ENCODE results near the gene EIF3I. TPM values are rescaled to one million over a fixed set of nuclear protein-coding genes. Genes with fewer than 3 reads are reported as not detected.
A peak's percentile ranks its signal among the peaks of the same experiment; 100 is the strongest.

The EIF3I gene
- total and polyA plus RNA-seq, 10 of the 15 experiments (the other 5 are each of a cell fraction or from before 2014, with no cell fraction given) = 208 to 606 (median 352) TPM

GRCh38 chr1:32269744-32270143 is 47.5 kb downstream of the EIF3I start (continued):
- TF ChIP-seq SREBF2 (IDR thresholded peaks at IDR 0.05; ENCODE audit: low read length) (no peak), USF2 (IDR thresholded peaks at IDR 0.05; ENCODE audit: borderline replicate concordance, low read depth, low read length) (no peak), MLLT1 (IDR thresholded peaks at IDR 0.05) (no peak), EZH2 (IDR thresholded peaks at IDR 0.05; ENCODE audit: borderline replicate concordance, control insufficient read depth, low read depth, low read length) (no peak), RCOR1 (conservative IDR thresholded peaks at IDR 0.05; ENCODE audit: low read depth, low read length) (no peak)

- Histone ChIP-seq H3K36me3 (ENCODE audit: control insufficient read depth in 2 of 2, insufficient read depth in 2 of 2, low read length in 1 of 2) (peaks cover 0 to 9% of the 10 kb centered on the region in 2 experiments; a peak in 2 of 4 replicates), H3K79me2 (ENCODE audit: control insufficient read depth, insufficient read depth, low read length) (no peaks in the 10 kb centered on the region; the same call in none of the 2 replicates), H3K4me1 (ENCODE audit: control insufficient read depth, insufficient read depth, low read length) (peaks cover 7% of the 10 kb centered on the region), H3K4me3 (no peak overlapping the region), H3K9me3 (replicated peaks; ENCODE audit: control insufficient read depth, insufficient read depth, low read length) (no peaks in the 10 kb centered on the region), H3K27ac (ENCODE audit: control insufficient read depth, insufficient read depth) (no peak overlapping the region), H4K20me1 (ENCODE audit: control insufficient read depth, insufficient read depth) (no peaks in the 10 kb centered on the region), H3K27me3 (replicated peaks in 1 of 2; ENCODE audit: control insufficient read depth in 2 of 2, insufficient read depth in 2 of 2, low read length in 1 of 2) (no peaks in the 10 kb centered on the region), H3K9ac (ENCODE audit: control insufficient read depth, insufficient read depth, low read length) (no peak overlapping the region), H2AFZ (ENCODE audit: control insufficient read depth, low read depth, low read length) (no peak overlapping the region), H3K4me2 (ENCODE audit: control insufficient read depth, insufficient read depth) (no peak overlapping the region)
- DNase-seq (ENCODE audit: low read depth, low spot score) (no peak), FAIRE-seq (peak; percentile 76), ATAC-seq (no peak)
- intact Hi-C loops (cut with micrococcal nuclease; ENCODE audit: unreplicated experiment) = no loop called here
- ChIA-PET RAD21 (ENCODE audit: unreplicated experiment) (no interaction called here), POLR2A (interaction anchor here (0.6 kb wide), 1 partner anchor 20 kb away, joined by 3 read pairs; no protein-coding TSS in a partner anchor), CTCF (no interaction called here), SMC1A (ENCODE audit: uncharacterized antibody, unreplicated experiment) (no interaction called here)
- WGBS (ENCODE audit: insufficient coverage, insufficient replicate concordance, low lambda C conversion rate, missing lambda C conversion rate) = 61% methylated on average over 7 of the region's 7 CpGs
- in situ Hi-C loops (cut with MboI) = no loop called here
- BruUV-seq (replicated peaks) = no TSS peak
- TF ChIP-seq MAX (IDR thresholded peaks at IDR 0.05; ENCODE audit: low read depth, low read length) = no peak
- TF ChIP-seq BRCA1 (IDR thresholded peaks at IDR 0.05; ENCODE audit: low read depth, low read length) = no peak
- TF ChIP-seq SREBF2 (IDR thresholded peaks at IDR 0.05; ENCODE audit: low read length) = no peak
- no peak for TF ChIP-seq YBX1 (IDR thresholded peaks at IDR 0.05)
- no peak for TF ChIP-seq HDAC6 (IDR thresholded peaks at IDR 0.05; ENCODE audit: unreplicated experiment)
- peak; percentile 62; the same call in 1 of the 2 replicates for TF ChIP-seq TARDBP (IDR thresholded peaks at IDR 0.05; ENCODE audit: borderline replicate concordance)
- no peak for TF ChIP-seq LARP7 (IDR thresholded peaks at IDR 0.05)
- TF ChIP-seq POLR2A (IDR thresholded peaks at IDR 0.05; ENCODE audit: low read depth, low read length) = peak; percentile 35; the same call in 1 of the 2 replicates
- no peak for TF ChIP-seq RAD51 (IDR thresholded peaks at IDR 0.05)
- no peak for TF ChIP-seq DPF2 (IDR thresholded peaks at IDR 0.05)
- no peak for TF ChIP-seq CUX1 (IDR thresholded peaks at IDR 0.05; ENCODE audit: insufficient replicate concordance, low read depth, low read length)
These were observed 50.6 kb downstream of the EIF3I start for GRCh38 chr1:32272557-32273390.

Measured in GM12878 (cell line).